Hepatocyte (in vitro differentiated cells): ENCODE results near the gene ELOVL5. TPM values are rescaled to one million over a fixed set of nuclear protein-coding genes. Genes with fewer than 3 reads are reported as not detected.

ENCODE experiments used
- DNase-seq: peaks from one replicate; pipeline ENCODE4 v3.0.0-alpha.2; 2016; ENCODE audit warnings: low spot score
- H2AFZ ChIP-seq: fragments of 200-600 bp; sonication (generic); 2 replicates; pipeline ENCODE4 v1.6.0; 2016; ENCODE audit warnings: antibody characterized with exemption, mild to moderate bottlenecking
- H3K27ac ChIP-seq: fragments of 200-600 bp; sonication (generic); 2 replicates; pipeline ENCODE4 v1.5.1; 2016; ENCODE audit warnings: mild to moderate bottlenecking
- H3K27me3 ChIP-seq: fragments of 200-600 bp; sonication (generic); 2 replicates; pipeline ENCODE4 v1.6.1; 2016
- H3K36me3 ChIP-seq: fragments of 200-600 bp; sonication (generic); replicated peaks from 2 replicates; pipeline ENCODE4 v1.5.1; 2016; ENCODE audit warnings: low read depth; ENCODE audit not compliant: insufficient read depth
- H3K4me1 ChIP-seq: fragments of 200-600 bp; sonication (generic); 2 replicates; pipeline ENCODE4 v1.5.1; 2016; ENCODE audit warnings: mild to moderate bottlenecking, moderate library complexity; ENCODE audit not compliant: insufficient read depth
- H3K4me2 ChIP-seq: fragments of 200-600 bp; sonication (generic); 2 replicates; pipeline ENCODE4 v1.6.0; 2016
- H3K4me3 ChIP-seq: fragments of 200-600 bp; sonication (generic); 2 replicates; pipeline ENCODE4 v1.5.1; 2016; ENCODE audit warnings: mild to moderate bottlenecking
- H3K79me2 ChIP-seq: fragments of 200-600 bp; sonication (generic); 2 replicates; pipeline ENCODE4 v1.6.0; 2017; ENCODE audit warnings: mild to moderate bottlenecking
- H3K9me2 ChIP-seq: fragments of 200-600 bp; sonication (generic); replicated peaks from 2 replicates; pipeline ENCODE4 v1.6.0; 2017; ENCODE audit warnings: mild to moderate bottlenecking; ENCODE audit not compliant: insufficient read depth
- H3K9me3 ChIP-seq: fragments of 200-600 bp; sonication (generic); 2 replicates; pipeline ENCODE4 v1.5.1; 2016; ENCODE audit warnings: low read depth, mild to moderate bottlenecking
- H4K20me1 ChIP-seq: fragments of 200-600 bp; sonication (generic); 2 replicates; pipeline ENCODE4 v1.6.0; 2016; ENCODE audit warnings: mild to moderate bottlenecking; ENCODE audit not compliant: insufficient read depth, poor library complexity, severe bottlenecking
- CTCF ChIP-seq: fragments of 200-600 bp; sonication (generic); IDR thresholded peaks from 2 replicates; pipeline ENCODE4 v1.5.1; 2016; ENCODE audit warnings: antibody characterized with exemption, mild to moderate bottlenecking; ENCODE audit not compliant: poor library complexity
- EZH2 ChIP-seq: fragments of 200-600 bp; sonication (generic); IDR thresholded peaks from 2 replicates; pipeline ENCODE4 v1.6.1; 2016; ENCODE audit warnings: antibody characterized with exemption, mild to moderate bottlenecking, borderline replicate concordance
- EZH2phosphoT487 ChIP-seq: fragments of 200-600 bp; sonication (generic); IDR thresholded peaks from one replicate; pipeline ENCODE4 v1.6.1; 2018; ENCODE audit warnings: antibody characterized with exemption, mild to moderate bottlenecking, low read depth, moderate library complexity; ENCODE audit not compliant: unreplicated experiment, severe bottlenecking
- WGBS: methylation state at CpG from one replicate; pipeline ENCODE4 v1.1.6; 2016; ENCODE audit warnings: low lambda C conversion rate; ENCODE audit errors: missing lambda C conversion rate; 5-methylcytosine and 5-hydroxymethylcytosine counted together
- polyA plus RNA-seq: library from polyadenylated mRNA; unstranded; fragments of >200 nt; fragmentation: Nextera tagmentation; extraction: Ambion mirVana; gene quantifications from 2 replicates; pipeline ENCODE4 v1.2.1, GENCODE V29; 2016
- total RNA-seq: library from RNA; depleted of rRNA; stranded (reverse); fragments of >200 nt; gene quantifications from 2 replicates; pipeline ENCODE4 v1.2.3, GENCODE V29; 2014

The ELOVL5 gene
- total and polyA plus RNA-seq, 2 experiments from 2014 or later: 144 to 156 TPM

- Histone ChIP-seq H2AFZ (no peak overlapping the region), H3K79me2 (no peaks in the 10 kb centered on the region), H3K9me3 (no peaks in the 10 kb centered on the region), H3K27ac (no peak overlapping the region), H3K36me3 (no peaks in the 10 kb centered on the region), H3K4me1 (peaks cover 14% of the 10 kb centered on the region), H4K20me1 (no peaks in the 10 kb centered on the region), H3K27me3 (no peaks in the 10 kb centered on the region), H3K4me2 (no peak overlapping the region), H3K9me2 (no peaks in the 10 kb centered on the region), H3K4me3 (no peak overlapping the region)
- WGBS: 92% methylated on average over 7 of the region's 7 CpGs
- no peak for TF ChIP-seq EZH2
- no peak for TF ChIP-seq CTCF
- TF ChIP-seq EZH2phosphoT487: no peak
- no peak for DNase-seq
These were observed 29.5 kb upstream of the ELOVL5 start for GRCh38 chr6:53378208-53378607.

DNA sequence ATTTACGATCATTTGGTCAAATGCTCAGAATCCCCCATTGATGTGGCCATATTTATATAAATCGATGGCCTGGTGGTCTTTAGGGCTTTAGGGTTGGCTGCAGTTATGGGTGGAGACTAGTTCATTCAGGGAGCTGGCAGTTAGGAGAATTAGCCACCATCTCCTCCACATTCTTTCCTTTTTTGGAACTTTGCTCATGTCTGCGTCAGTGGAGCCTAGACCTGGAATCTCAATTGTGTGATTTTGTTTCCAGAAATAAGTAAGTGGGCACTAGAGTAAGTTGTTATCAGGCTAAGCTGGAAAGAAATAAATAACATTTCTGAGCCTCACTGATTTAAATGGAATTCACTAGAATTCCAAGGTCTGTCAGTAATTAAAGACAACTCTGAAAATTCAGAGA, 29.0 kb upstream of the ELOVL5 start:
- peaks cover 14% of the 10 kb centered on the region for H3K4me1 ChIP-seq
- no peaks in the 10 kb centered on the region for H4K20me1 ChIP-seq
- H3K4me2 ChIP-seq: no peak overlapping the region
- 90% methylated on average over 3 of the region's 3 CpGs for WGBS
- DNase-seq: no peak
- H3K9me2 ChIP-seq: no peaks in the 10 kb centered on the region
- H3K4me3 ChIP-seq: no peak overlapping the region
- H3K9me3 ChIP-seq: no peaks in the 10 kb centered on the region
- H2AFZ ChIP-seq: no peak overlapping the region
- no peaks in the 10 kb centered on the region for H3K36me3 ChIP-seq
- no peak overlapping the region for H3K27ac ChIP-seq
- H3K79me2 ChIP-seq: no peaks in the 10 kb centered on the region
- no peaks in the 10 kb centered on the region for H3K27me3 ChIP-seq
- TF ChIP-seq EZH2phosphoT487 (no peak), CTCF (no peak), EZH2 (no peak)

DNA sequence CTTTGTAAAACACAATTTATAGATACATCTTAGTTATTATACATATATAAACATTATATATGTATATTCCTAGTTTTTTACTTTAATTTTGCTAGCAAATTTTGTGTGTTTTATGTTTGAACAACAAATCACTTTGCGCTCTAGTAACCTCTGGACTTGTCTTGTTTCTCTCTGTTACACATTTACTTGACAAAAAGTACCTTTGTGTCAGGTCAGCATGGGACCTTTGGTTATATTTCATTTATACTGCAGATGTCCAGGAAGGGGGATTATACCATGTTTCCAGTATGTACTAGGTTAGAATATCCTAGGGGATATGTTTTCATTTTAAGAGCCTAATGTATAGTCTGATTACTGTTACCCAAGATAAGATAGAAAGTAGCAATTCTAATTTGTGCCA, 28.5 kb upstream of the ELOVL5 start:
- Histone ChIP-seq H2AFZ (no peak overlapping the region), H3K27me3 (no peaks in the 10 kb centered on the region), H3K9me3 (no peaks in the 10 kb centered on the region), H3K36me3 (no peaks in the 10 kb centered on the region), H3K4me2 (no peak overlapping the region), H3K27ac (no peak overlapping the region), H3K4me1 (peaks cover 14% of the 10 kb centered on the region), H3K4me3 (no peak overlapping the region), H4K20me1 (no peaks in the 10 kb centered on the region), H3K79me2 (no peaks in the 10 kb centered on the region), H3K9me2 (no peaks in the 10 kb centered on the region)
- no peak for DNase-seq
- TF ChIP-seq EZH2phosphoT487 (no peak), EZH2 (no peak), CTCF (no peak)
- WGBS: 66% methylated on average over 1 of the region's 1 CpG
